Liver (tissue), 9 donors: ENCODE results near the gene METTL17. TPM values are rescaled to one million over a fixed set of nuclear protein-coding genes. Genes with fewer than 3 reads are reported as not detected.

ENCODE experiments used
- DNase-seq: peaks from one replicate; pipeline ENCODE4 v3.0.0-alpha.2; 2017; ENCODE audit warnings: low spot score
- H3K27ac ChIP-seq, 2 donors: one replicate each; pipeline ENCODE4 v1.7.0; 2013; ENCODE audit warnings: inconsistent platforms in 2 of 2, low read length in 2 of 2, control low read depth in 1 of 2, low read depth in 1 of 2, mild to moderate bottlenecking in 1 of 2
- H3K27me3 ChIP-seq, 4 donors: one replicate each; pipeline versions ENCODE4 v1.6.1 to v1.7.0; 2013; ENCODE audit warnings: low read length in 3 of 4, inconsistent platforms in 1 of 4, mild to moderate bottlenecking in 1 of 4, moderate library complexity in 1 of 4; ENCODE audit not compliant: control insufficient read depth in 4 of 4, insufficient read depth in 4 of 4
- H3K36me3 ChIP-seq, 4 donors: one replicate each; pipeline versions ENCODE4 v1.6.1 to v1.7.0; 2013; ENCODE audit warnings: low read length in 3 of 4, mild to moderate bottlenecking in 3 of 4, low read depth in 1 of 4, moderate library complexity in 1 of 4; ENCODE audit not compliant: control insufficient read depth in 4 of 4, insufficient read depth in 3 of 4
- H3K4me1 ChIP-seq, 4 donors: one replicate each; pipeline versions ENCODE4 v1.6.1 to v1.7.0; 2013; ENCODE audit warnings: low read length in 3 of 4, mild to moderate bottlenecking in 3 of 4, moderate library complexity in 1 of 4; ENCODE audit not compliant: control insufficient read depth in 4 of 4, insufficient read depth in 4 of 4
- H3K4me3 ChIP-seq, 3 donors: one replicate each; pipeline versions ENCODE4 v1.6.1 to v1.7.0; 2013; ENCODE audit warnings: low read length in 3 of 3, control low read depth in 1 of 3, low read depth in 1 of 3, mild to moderate bottlenecking in 1 of 3
- H3K9ac ChIP-seq, 2 donors: one replicate each; pipeline ENCODE4 v1.7.0; 2013; ENCODE audit warnings: low read length in 2 of 2, mild to moderate bottlenecking in 2 of 2, moderate library complexity in 2 of 2, control low read depth in 1 of 2, low read depth in 1 of 2
- H3K9me3 ChIP-seq, 4 donors: one replicate each; pipeline versions ENCODE4 v1.6.1 to v1.7.0; 2013; ENCODE audit warnings: low read length in 3 of 4; ENCODE audit not compliant: control insufficient read depth in 4 of 4
- EGR1 ChIP-seq, 2 donors: IDR thresholded peaks; 2 replicates each; pipeline ENCODE4 v1.6.1; 2016 to 2018; ENCODE audit warnings: antibody characterized with exemption in 2 of 2, low read depth in 2 of 2
- FOXA1 ChIP-seq: IDR thresholded peaks from 2 replicates; pipeline ENCODE4 v1.6.1; 2016; ENCODE audit warnings: antibody characterized with exemption
- FOXA2 ChIP-seq: IDR thresholded peaks from 2 replicates; pipeline ENCODE4 v1.6.1; 2016; ENCODE audit warnings: antibody characterized with exemption
- HNF4A ChIP-seq, 2 donors: conservative IDR thresholded peaks; 2 replicates each; pipeline ENCODE4 v1.6.1; 2016; ENCODE audit warnings: antibody characterized with exemption in 2 of 2, mild to moderate bottlenecking in 2 of 2
- HNF4G ChIP-seq: IDR thresholded peaks from 2 replicates; pipeline ENCODE4 v1.6.1; 2016; ENCODE audit warnings: antibody characterized with exemption
- JUND ChIP-seq, 2 donors: IDR thresholded peaks; 2 replicates each; pipeline ENCODE4 v1.6.1; 2016; ENCODE audit warnings: antibody characterized with exemption in 2 of 2
- MAX ChIP-seq: IDR thresholded peaks from 2 replicates; pipeline ENCODE4 v1.6.1; 2016; ENCODE audit warnings: antibody characterized with exemption
- NR2F2 ChIP-seq: IDR thresholded peaks from 2 replicates; pipeline ENCODE4 v1.6.1; 2016; ENCODE audit warnings: antibody characterized with exemption
- REST ChIP-seq: IDR thresholded peaks from 2 replicates; pipeline ENCODE4 v1.6.1; 2016; ENCODE audit warnings: antibody characterized with exemption, mild to moderate bottlenecking
- RXRA ChIP-seq, 2 donors: IDR thresholded peaks; 2 replicates each; pipeline ENCODE4 v1.6.1; 2017 to 2018; ENCODE audit warnings: antibody characterized with exemption in 2 of 2, mild to moderate bottlenecking in 1 of 2
- SP1 ChIP-seq: IDR thresholded peaks from 2 replicates; pipeline ENCODE4 v1.6.1; 2018; ENCODE audit warnings: antibody characterized with exemption, mild to moderate bottlenecking
- TAF1 ChIP-seq: conservative IDR thresholded peaks from 2 replicates; pipeline ENCODE4 v1.6.1; 2016; ENCODE audit warnings: antibody characterized with exemption, mild to moderate bottlenecking
- YY1 ChIP-seq: IDR thresholded peaks from 2 replicates; pipeline ENCODE4 v1.6.1; 2016; ENCODE audit warnings: antibody characterized with exemption, mild to moderate bottlenecking
- WGBS: extraction: QIAGEN DNeasy Blood & Tissue Kit; methylation state at CpG from one replicate; pipeline ENCODE4 v1.1.7; 2013; 5-methylcytosine and 5-hydroxymethylcytosine counted together
- polyA plus RNA-seq, 2 donors: library from polyadenylated mRNA; stranded (reverse) in 1 of 2; unstranded in 1 of 2; fragments of 200-250 nt in 1 of 2; fragments of >200 nt in 1 of 2; fragmentation: Nextera tagmentation in 1 of 2; extraction: Ambion mirVana in 1 of 2; gene quantifications; one replicate each; pipeline versions ENCODE4 v1.2.1 to v1.2.3, GENCODE V29; 2013 to 2015
- total RNA-seq, 2 donors: library from RNA; depleted of rRNA; stranded (reverse); fragments of >200 nt; gene quantifications; one replicate each; pipeline ENCODE4 v1.2.3, GENCODE V29; 2014
- TF ChIP-seq, protein P1 (sequence below): IDR thresholded peaks from 2 replicates; pipeline ENCODE4 v1.6.1; 2016; ENCODE audit warnings: antibody characterized with exemption
- TF ChIP-seq, protein P2 (sequence below): IDR thresholded peaks from 2 replicates; pipeline ENCODE4 v1.6.1; 2016; ENCODE audit warnings: antibody characterized with exemption
- donor health status: healthy.
- donor health status: healthy.
- donor health status: healthy.
- donor health status: healthy.
- donor health status: healthy.

Gene METTL17
- total and polyA plus RNA-seq, 4 donors = 31.0 to 64.8 (median 47.3) TPM

- Histone ChIP-seq H3K27me3 (no peaks in the 10 kb centered on the region), H3K9ac (no peak overlapping the region)
These were observed 31.3 kb downstream of the METTL17 start for GRCh38 chr14:21020977-21021545.

DNA sequence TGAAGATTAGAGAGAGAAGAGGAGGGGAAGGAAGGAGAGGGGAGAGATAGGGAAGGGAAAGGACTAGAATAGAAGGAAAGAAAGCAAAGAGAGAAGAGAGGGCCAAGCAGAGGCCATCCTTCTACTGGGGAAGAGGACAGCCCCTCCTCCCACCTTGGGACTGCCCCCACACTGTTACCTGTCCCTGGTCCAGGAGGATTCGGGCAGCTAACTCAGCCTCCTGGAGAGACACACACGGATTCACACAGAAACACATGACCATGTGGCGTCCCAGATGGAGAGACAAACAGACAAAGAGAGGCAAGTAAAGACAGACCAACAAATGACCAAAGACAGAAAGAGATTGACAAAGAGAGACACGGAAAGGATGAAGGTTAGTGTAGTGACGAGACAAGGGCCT lies 32.9 kb downstream of the METTL17 start:
- Histone ChIP-seq H3K4me3 (peak overlapping the region in 1 of 3 donors; percentile 28), H3K9ac (no peak overlapping the region), H3K9me3 (no peaks in the 10 kb centered on the region), H3K27me3 (no peaks in the 10 kb centered on the region), H3K36me3 (peaks cover 6 to 39% (median 34%) of the 10 kb centered on the region in 4 donors), H3K27ac (peak overlapping the region; percentile 77 to 87), H3K4me1 (peaks cover 3 to 59% (median 41%) of the 10 kb centered on the region in 4 donors)
- no peak for DNase-seq
- 35% methylated on average over 5 of the region's 5 CpGs for WGBS
- TF ChIP-seq MAX (no peak), JUND (IDR thresholded peaks at IDR 0.05) (no peak), NR2F2 (no peak), REST (no peak), SP1 (no peak), FOXA2 (no peak), TAF1 (no peak)
- TF ChIP-seq, protein P1, sequence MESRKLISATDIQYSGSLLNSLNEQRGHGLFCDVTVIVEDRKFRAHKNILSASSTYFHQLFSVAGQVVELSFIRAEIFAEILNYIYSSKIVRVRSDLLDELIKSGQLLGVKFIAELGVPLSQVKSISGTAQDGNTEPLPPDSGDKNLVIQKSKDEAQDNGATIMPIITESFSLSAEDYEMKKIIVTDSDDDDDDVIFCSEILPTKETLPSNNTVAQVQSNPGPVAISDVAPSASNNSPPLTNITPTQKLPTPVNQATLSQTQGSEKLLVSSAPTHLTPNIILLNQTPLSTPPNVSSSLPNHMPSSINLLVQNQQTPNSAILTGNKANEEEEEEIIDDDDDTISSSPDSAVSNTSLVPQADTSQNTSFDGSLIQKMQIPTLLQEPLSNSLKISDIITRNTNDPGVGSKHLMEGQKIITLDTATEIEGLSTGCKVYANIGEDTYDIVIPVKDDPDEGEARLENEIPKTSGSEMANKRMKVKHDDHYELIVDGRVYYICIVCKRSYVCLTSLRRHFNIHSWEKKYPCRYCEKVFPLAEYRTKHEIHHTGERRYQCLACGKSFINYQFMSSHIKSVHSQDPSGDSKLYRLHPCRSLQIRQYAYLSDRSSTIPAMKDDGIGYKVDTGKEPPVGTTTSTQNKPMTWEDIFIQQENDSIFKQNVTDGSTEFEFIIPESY = no peak

More at GRCh38 chr14:21020977-21021545, 31.3 kb downstream of the METTL17 start:
- 89% methylated on average over 5 of the region's 5 CpGs for WGBS
- H3K9me3 ChIP-seq = no peaks in the 10 kb centered on the region
- H3K4me1 ChIP-seq = peaks cover 0 to 67% (median 40%) of the 10 kb centered on the region in 4 donors
- TF ChIP-seq HNF4A (conservative IDR thresholded peaks at IDR 0.05) (no peak), HNF4G (no peak), FOXA1 (no peak), SP1 (no peak), YY1 (no peak), FOXA2 (no peak), RXRA (IDR thresholded peaks at IDR 0.05) (no peak), MAX (no peak), NR2F2 (no peak), EGR1 (IDR thresholded peaks at IDR 0.05; ENCODE audit: low read depth in 2 of 2) (no peak), REST (no peak), TAF1 (no peak), JUND (IDR thresholded peaks at IDR 0.05) (no peak)
- TF ChIP-seq, protein P1 = no peak
- TF ChIP-seq, protein P2, sequence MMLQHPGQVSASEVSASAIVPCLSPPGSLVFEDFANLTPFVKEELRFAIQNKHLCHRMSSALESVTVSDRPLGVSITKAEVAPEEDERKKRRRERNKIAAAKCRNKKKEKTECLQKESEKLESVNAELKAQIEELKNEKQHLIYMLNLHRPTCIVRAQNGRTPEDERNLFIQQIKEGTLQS = no peak
- peaks cover 8 to 45% (median 44%) of the 10 kb centered on the region in 4 donors for H3K36me3 ChIP-seq
- no peak for DNase-seq
- no peak overlapping the region for H3K27ac ChIP-seq
- H3K4me3 ChIP-seq = no peak overlapping the region
